Hematopoietic multipotent progenitor cell (in vitro differentiated cells): Measurements from ENCODE around the gene VAMP3. TPM values are rescaled to one million over a fixed set of nuclear protein-coding genes. Genes with fewer than 3 reads are reported as not detected.
"Not testable (repeated sequence)": the region's sequence is repeated elsewhere in the genome, so short reads cannot be mapped to it uniquely, and the experiment has no call there.

Source experiments
- DNase-seq, 3 donors: peaks; one replicate each; pipeline ENCODE4 v3.0.0-alpha.2; 2011 to 2015; ENCODE audit warnings: low read depth in 2 of 3, low spot score in 2 of 3
- total RNA-seq: library from RNA; depleted of rRNA; stranded (reverse); fragments of >200 nt; gene quantifications from one replicate; pipeline ENCODE4 v1.2.3, GENCODE V29; 2012

The VAMP3 gene
- total RNA-seq, 1 donor: 21.8 TPM

DNA sequence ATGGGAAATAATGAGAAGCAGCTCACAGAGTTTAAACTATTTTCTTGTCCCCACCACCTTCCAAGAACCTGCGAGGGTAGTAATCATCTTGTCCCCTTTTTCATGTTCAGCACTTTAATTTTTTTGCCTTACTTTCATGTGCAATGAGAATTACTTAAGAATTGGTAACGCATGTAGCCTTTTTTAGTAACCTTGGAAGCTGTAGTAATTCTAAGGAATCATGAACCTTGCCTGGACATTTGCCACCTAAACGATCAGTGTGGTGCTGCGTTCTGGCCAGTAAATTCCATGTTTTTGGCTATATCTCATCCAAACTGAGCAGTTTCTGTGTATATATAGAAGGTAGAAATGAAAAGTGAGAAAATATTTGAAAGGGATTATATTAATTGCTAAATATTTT is 3.9 kb upstream of the VAMP3 start:
- DNase-seq: no peak

DNA sequence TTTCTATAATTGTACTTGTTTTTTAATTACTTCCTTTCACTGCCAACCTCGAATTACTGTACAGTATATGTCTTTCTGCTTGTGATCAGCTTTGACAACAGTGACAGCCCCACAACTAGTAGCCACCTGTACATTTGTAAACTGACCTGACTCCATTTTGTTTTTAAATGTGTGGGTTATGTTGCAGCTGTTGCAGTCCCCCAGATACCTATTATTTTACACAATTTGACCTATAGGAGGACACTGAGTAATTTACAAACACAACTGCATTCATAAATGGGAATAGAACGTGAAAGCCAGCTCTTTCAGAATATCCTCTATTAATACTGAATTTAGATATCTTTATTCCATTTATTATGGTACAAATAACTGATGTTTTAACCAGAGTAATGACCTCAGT is 2.5 kb upstream of the VAMP3 start:
- DNase-seq: no peak

DNA sequence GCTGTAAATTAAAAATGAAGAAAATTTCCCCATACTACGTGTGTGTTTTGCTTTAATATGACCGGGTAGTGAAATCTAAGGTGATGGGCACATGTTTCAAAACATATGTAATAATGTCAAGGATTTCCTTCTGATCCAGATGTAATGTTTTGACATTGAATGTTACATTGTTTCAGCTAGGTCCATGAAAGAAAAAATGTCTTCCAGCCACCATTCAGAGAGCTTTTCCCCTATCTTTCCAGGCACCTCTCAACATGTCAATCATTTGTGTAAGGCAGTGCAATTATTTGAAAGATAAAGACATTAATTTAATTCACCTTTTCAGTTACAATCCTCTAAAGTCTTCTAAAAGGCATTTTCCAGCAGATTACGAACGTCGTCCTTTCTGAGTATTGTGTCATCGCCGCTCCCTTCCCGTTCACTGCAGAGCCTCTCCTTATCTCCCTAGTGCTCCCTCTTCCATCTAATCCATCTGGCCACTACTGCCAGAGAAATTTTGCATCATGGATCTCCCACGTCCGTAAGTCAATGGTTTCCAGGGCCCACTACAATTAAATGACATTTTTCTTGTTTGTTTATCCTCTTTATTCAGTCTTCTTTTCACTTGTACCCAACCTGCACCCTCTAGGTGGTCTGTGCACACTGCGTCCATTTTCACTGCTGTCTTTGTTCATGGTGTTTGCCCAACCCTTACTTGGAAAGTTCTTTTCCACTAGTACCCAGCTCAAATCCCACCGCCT is 1.3 kb upstream of the VAMP3 start:
- no peak for DNase-seq

DNA sequence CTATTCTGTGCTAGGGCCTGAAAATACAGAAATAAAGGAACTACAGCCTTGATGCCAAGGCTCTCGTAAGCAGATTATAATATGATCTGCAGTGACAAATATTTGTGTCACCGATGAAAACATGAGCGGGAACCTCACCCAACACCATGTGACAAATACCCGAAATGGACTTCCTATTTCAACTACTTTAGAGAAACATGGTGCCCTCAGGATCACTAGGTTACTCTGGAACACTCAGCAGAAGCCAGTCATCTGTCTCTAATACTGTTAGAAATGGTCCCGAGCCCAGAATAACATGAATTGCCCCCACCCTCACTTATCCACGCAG is 463 bp upstream of the VAMP3 start:
- DNase-seq: peak in 1 of 3 donors; percentile 72

DNA sequence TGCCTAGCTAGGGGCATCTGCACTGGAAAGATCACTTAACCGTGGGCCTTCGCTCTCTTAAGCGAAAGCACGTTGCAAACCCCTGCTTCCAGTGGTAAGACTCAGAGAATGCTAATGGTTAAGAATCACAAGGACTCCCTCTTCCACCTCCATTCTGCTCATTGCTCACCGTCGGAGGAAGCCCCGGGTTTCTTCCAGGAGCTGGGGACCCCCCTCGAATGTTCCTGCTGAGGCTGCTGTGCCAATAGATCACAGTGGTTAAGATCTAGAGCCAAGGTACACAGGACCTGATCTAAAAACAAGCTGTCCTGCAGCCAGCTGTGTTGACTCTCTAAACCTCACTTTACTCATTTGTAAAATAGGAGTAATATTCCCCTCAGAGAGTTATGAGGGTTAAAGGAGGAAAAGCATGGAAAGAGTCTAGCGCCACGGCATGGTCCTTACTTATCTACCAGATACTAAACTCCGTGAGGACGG is 765 bp downstream of the VAMP3 start:
- peak in 1 of 3 donors; percentile 22 for DNase-seq

DNA sequence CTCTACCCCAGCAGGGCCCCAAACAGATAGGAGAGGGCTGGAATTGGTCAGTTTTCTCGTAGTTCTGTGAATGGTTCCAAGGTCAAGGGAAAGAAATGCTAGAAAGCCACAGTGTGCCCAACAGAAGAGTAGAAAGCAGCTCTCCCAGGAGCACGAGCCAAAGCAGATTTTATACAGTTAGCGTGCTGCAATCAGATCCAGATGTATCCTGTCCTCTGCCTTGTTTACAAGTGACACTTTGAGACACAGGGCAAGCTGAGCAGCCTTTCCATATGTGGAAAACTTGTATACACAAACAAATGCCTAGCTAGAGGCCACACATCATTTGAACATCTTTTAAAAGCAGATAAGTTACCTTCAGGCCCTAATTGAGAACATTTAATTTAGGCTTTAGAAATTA is 6.5 kb downstream of the VAMP3 start:
- DNase-seq: no peak

DNA sequence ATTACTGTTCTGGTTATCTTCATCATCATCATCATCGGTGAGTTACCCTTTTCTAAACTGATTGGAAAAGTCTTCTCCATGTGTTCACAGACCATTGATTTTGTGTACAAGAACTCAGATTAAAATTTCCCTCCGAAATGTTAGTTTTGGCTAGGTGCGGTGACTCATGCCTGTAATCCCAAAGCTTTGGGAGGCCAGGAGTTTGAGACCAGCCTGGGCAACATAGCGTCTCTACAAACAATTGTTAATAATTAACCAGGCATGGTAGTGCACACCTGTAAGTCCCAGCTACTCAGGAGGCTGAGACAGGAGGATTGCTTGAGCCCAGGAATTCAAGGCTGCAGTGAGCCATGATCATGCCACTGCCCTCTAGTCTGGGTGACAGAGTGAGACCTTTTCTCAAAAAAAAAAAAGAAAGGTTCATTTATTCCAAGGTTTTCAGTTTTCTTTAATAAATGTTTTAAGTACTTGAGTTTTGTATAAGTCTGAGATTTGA is 7.1 kb downstream of the VAMP3 start:
- DNase-seq: no peak

DNA sequence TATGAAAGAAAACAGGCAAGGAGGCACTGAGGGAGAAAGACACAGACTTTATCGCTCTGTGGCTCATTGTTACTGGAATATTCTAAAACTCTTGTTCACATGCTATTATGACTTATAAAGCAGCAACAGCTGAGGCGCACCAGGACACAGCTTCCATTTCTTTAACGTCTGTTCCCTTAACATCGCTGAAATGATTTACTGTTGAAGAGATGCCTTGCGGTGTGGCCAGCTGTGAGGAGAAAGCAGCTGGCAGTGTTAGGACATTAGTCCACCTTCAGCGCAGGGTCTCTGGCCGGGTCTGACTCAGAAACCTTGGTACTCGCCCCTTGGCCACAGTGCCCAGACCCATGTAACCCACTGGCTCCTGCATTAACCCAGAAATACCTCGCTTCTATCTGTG is 9.9 kb downstream of the VAMP3 start:
- no peak for DNase-seq

DNA sequence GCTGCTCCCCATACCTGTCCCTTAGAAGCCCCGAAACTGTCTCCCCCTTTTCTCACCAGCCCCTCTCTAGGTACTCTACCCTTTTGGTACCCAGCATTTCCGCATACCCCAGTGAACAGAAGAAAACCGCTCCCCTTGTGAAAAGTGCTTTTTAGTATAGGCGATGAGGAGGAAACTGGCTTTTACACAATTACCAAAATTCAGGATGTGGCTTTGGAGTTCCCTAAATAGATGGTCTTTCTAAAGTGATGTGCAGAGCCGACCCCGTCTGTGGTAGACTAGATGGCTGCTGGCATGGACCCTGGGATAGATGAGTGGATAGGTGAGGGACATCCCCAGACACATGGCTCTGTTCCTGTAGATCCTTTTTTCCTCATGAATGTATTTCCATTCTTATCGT is 10.4 kb downstream of the VAMP3 start:
- DNase-seq: peak in 1 of 3 donors; percentile 28

DNA sequence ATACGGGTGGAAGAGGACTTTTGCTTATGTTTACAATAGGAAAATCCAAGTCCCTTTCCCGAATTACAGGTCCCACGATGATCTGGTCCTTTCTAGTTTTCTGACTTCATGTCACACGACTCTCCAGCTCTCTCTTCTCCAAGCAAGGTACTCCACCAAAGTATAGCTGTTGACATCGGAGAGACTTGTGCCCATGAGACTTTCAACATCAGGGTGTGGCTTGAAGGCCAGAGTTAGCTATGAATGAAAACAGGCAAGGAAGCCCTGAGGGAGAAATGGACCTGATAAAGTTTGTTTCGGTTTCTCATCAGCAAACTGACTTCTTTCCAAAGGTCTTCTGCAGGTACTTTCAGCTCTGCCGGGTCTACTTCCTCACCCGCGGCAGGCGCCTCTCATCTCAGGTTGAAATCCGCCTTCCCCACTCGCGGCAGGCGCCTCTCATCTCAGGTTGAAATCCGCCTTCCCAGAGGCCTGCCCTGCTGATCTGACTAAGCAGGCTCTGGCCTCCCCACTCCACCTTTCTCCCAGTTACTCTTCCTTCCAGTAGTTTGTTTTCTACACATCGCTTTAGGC is 10.9 kb downstream of the VAMP3 start:
- DNase-seq: peak in 1 of 3 donors; percentile 13

DNA sequence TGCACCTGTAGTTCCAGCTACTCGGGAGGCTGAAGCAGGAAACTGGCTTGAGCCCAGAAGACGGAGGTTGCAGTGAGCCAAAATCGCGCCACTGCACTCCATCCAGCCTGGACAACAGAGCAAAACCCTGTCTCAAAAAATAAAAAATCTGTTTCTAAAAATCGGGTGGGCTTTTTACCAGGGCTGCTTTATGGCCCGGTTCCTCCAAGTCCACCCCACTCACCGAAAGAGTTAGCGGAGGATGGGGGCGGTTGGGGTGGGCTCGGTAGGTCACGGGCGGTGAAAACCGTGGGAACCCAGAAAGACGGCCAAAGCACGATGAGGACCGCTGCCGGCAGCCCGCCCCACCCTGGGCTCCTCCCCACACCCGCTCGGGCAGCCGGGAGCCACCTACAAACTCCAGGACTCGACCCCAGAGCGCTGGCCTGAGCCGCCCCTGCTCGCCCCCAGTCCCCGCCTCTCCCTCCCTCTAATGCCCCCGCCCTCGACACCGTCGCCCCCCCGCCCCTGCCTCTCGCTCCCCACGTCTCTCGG is 12.1 kb downstream of the VAMP3 start:
- peak in 1 of 3 donors; percentile 46 for DNase-seq

DNA sequence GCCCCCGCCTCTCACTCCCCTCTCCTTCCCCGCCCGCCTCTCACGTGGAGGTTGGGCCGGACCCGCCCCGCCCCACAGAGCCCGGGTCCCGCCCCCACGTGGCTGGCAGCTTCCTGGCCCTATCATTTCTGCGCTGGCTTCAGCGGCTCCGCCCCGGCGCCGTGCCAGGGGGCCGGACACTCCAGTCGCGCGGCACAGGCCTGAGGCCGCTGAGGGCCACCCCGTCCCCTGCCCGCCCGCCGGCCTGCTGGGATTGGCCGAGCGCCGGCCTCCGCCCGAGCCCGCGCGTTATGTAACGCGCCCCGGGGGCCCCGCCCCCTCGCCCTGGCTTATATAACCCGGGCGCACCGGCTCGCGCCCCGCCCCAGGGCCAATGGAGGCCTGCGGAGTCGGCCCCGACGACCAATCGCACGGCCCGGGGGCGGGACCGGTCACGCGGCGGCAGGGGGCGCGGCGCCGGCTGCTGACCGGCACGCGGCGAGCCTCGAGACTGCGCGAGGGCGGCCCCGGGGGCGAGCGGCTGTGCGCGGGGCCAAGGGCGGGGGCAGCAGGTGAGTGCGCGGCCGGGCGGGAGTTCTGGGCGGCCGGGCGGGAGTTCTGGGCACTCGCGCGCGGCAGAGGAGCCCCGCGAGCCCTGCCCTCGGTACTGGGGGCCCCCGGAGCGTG is 12.9 kb downstream of the VAMP3 start, which contains the start of gene PER3:
Gene PER3, plus strand, starts transcription at position 466 of the 666 bp plus-strand sequence. CDS start 587 bp downstream, outside the sequence.
- peak; percentile 85 to 95 (median 94) for DNase-seq

DNA sequence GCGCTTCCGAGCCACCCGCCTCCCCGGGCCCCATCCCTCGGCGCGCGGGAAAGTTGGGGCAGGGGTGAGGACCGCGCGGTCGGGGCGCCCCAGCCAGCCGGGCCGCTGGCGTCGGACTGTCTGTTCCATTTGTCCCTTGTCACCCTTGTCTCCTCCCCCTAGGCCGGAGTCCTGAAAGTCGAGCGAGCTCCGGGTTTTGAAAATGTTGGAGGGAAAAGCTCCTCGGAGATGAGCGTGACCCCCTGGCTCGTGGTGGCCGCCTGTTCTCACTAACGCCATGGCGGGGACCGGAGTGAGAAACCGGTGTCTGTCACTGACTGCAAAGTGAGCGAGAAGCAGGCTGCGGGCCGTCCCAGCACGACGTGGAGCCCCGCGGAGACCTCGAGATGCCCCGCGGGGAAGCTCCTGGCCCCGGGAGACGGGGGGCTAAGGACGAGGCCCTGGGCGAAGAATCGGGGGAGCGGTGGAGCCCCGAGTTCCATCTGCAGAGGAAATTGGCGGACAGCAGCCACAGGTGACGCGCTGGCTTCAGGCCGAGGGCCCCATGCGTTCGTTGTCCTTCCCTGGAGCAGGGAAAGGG is 13.5 kb downstream of the VAMP3 start:
- peak in 1 of 3 donors; percentile 6 for DNase-seq

DNA sequence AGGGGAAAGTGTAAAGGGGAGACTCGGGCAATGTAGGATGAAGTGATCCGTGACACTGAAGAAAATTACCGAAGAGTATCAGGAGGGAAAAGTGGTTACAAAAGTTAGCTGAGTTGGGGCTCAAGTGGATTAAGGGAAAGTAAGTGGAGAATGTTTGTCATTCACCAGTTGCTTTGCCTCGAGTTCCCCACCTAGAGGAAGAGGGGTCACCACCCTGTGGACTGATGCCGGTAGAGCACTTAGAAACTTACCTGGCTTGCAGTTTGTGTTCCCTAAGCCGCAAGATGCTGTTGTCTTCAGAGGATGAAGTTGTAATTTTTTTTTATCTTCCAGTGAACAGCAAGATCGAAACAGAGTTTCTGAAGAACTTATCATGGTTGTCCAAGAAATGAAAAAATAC is 14.0 kb downstream of the VAMP3 start:
- no peak for DNase-seq

DNA sequence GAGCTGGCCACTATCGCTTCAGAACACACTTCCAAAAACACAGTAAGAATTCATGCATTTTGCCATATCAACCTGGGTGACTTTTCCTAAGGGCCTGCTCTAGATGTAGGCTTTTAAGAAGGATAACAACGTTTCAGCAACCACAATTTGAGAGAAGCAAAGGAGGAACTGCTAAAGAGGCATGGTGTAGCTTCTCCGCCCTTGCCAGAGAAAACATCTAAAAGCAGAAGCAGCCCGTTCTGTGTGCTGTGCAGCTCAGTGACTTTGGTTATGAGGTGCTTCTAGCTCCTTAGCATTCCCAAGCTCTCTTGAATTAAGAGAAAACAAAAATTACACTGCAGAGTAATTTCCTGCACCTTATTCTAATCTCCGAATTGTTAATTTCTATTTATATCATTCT is 15.7 kb downstream of the VAMP3 start:
- peak in 1 of 3 donors; percentile 16 for DNase-seq

DNA sequence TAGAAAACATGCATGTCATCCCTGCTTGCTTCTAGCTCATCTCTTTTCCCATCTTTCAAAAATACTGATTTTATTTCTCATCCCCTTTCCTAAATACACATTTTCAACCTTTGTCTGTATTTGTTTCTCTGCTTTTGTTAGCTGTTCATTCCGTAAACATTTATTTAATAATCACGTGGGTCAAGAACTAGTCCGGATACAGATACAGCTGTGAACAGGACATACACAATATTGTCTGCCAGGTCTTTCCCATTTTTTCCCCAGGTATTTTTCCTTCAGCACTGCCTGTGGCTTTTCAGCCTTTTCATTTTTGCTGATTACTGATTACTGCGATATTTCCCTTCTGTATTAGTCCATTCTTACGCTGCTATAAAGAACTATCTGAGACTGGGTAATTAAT is 18.7 kb downstream of the VAMP3 start:
- DNase-seq: no peak

DNA sequence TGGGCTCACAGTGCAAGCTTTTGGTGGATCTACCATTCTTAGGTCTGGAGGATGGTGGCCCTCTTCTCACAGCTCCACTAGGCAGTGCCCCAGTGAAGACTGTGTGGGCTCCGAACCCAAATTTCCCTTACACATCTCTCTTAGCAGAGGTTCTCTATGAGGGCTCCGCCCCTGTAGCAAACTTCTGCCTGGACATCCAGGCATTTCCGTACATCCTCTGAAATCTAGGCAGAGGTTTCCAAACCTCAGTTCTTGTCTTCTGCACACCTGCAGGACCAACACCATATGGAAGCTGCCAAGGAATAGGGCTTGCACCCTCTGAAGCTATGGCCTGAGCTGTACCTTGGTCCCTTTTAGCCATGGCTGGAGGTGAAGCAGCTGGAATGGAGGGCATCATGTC is 19.9 kb downstream of the VAMP3 start:
- DNase-seq: not testable (repeated sequence)

DNA sequence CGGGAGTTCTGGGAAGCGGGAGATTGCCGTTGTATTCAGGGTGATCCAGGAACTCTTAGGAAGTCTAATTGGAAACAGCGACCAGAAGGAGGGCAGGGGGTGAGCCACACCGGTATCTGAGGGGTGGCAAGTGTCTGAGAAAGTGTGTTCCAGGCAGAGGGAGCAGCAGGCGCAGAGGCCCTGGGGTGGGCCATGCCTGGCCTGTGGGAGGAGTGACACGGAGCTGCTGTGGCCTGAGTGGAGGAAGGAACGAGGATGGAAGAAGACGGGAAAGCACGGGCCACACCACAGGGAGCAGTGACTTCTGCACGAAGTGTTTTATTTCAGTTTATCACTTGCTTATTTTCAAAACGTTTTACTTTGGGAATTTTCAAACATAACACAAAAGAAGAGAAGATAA is 24.3 kb downstream of the VAMP3 start:
- DNase-seq: no peak

DNA sequence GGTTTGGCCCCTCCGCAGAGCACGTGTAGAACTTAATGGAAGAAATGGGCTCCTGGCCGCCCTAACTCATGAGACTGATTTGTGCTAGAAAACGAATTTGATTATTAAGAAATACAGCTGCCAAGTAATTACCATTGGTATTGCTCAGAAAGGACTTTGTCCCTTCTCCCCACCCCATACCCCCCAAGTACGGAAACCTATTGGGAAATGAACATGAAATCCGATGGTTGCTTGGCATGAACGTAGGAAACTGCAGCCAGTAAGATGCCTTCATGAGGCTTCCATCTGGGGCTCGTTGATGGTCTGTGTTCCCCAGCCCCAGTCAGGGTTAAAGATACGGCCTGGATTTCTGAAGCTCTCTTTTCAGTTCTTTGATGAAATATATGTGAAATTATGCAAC is 34.4 kb downstream of the VAMP3 start:
- no peak for DNase-seq

DNA sequence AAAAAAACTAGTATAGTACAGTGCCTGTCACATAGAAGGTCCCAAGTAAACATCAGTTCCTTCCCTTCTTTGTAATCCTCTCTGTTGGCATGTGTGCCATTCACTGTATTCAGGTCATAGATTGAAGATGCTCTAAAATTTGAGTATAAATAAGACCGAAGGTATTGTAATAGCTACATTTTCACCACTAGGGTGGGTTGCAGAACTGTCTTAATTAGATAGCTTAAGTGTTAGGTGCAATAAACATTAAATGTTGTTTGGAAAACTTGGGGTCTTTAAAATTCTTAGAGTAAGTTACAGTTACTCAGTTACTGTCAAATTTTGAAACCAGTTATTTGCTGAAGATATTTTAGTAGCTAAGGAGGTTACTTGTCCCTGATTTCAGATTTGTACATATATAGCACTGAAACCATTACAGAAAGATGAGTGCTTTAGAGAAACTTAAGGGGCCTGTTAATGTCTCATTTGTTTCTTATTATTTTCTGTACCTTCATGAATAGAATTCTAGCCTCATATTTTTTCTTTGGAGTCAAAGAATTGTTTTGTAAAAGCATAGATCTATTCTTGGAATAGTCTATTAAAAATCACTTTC is 37.3 kb downstream of the VAMP3 start:
- peak in 2 of 3 donors; percentile 37 to 66 for DNase-seq

DNA sequence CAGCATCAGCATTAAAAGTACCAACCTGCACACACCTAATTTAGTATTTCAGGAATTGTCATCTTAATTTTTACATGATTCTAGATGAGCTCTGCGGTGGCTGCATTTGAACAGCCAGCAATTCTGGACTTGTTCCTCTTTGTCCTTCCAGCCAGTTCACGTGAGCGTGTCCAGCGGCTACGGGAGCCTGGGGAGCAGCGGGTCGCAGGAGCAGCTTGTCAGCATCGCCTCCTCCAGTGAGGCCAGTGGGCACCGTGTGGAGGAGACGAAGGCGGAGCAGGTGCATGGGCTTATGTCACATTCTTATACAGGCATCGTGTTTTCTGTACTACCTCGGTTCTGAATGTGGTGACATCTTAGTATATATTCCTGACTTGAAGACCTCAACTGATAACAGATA is 38.6 kb downstream of the VAMP3 start:
- DNase-seq: no peak
